Calu3 (cell line): ENCODE results near the gene ACYP1. TPM values are rescaled to one million over a fixed set of nuclear protein-coding genes. Genes with fewer than 3 reads are reported as not detected.
A peak's percentile ranks its signal among the peaks of the same experiment; 100 is the strongest.

Experiments
- BruUV-seq: library from RNA; stranded (reverse); fragments of 400-500 nt; replicated peaks from 2 replicates; lab custom pipeline; 2021; lab: Mats Ljungman, UMichigan
- CTCF ChIA-PET: fragments of 300-600 bp; sonication (Branson Sonifier 250); formaldehyde crosslinking; loops from one replicate; lab custom pipeline; 2022; ENCODE audit warnings: antibody characterized with exemption; lab: Charles Lee
- DNase-seq: peaks from one replicate; pipeline ENCODE4 v3.0.0; 2022
- H3K27ac Mint-ChIP-seq: one replicate; pipeline ENCODE4 v1.8.0; 2022; ENCODE audit warnings: mixed read lengths; ENCODE audit not compliant: unreplicated experiment
- H3K27me3 Mint-ChIP-seq: one replicate; pipeline ENCODE4 v1.8.0; 2022; ENCODE audit warnings: mixed read lengths; ENCODE audit not compliant: unreplicated experiment
- H3K36me3 Mint-ChIP-seq: one replicate; pipeline ENCODE4 v1.8.0; 2022; ENCODE audit warnings: mild to moderate bottlenecking, moderate library complexity, mixed read lengths; ENCODE audit not compliant: insufficient read depth, unreplicated experiment
- H3K4me1 Mint-ChIP-seq: one replicate; pipeline ENCODE4 v1.8.0; 2022; ENCODE audit warnings: mild to moderate bottlenecking, low read depth, mixed read lengths; ENCODE audit not compliant: unreplicated experiment
- H3K4me3 Mint-ChIP-seq: one replicate; pipeline ENCODE4 v1.8.0; 2022; ENCODE audit warnings: mild to moderate bottlenecking, low read depth, moderate library complexity, mixed read lengths; ENCODE audit not compliant: unreplicated experiment
- H3K9me3 Mint-ChIP-seq: one replicate; pipeline ENCODE4 v1.8.0; 2022; ENCODE audit warnings: low read depth, mixed read lengths; ENCODE audit not compliant: unreplicated experiment
- CTCF ChIP-seq: fragments of 200-600 bp; IDR thresholded peaks from one replicate; pipeline ENCODE4 v1.8.0; 2022; ENCODE audit warnings: antibody characterized with exemption; ENCODE audit not compliant: unreplicated experiment
- intact Hi-C: fragments of 100-400 bp; cut with micrococcal nuclease; formaldehyde crosslinking; loops from one replicate; pipeline ENCODE4 v1.10.0; 2022; ENCODE audit not compliant: unreplicated experiment
- total RNA-seq: library from RNA; stranded (reverse); gene quantifications from 2 replicates; pipeline ENCODE4 v1.2.3, GENCODE V29; 2022

ACYP1 gene
- total RNA-seq, 1 experiment from 2014 or later: 33.2 TPM

GRCh38 chr14:75003250-75004027 lies 60.4 kb downstream of the ACYP1 start:
- no peak for DNase-seq
- intact Hi-C loops: loop anchor here (5.0 kb wide), 1 partner anchor 61 kb away; no protein-coding TSS in a partner anchor
- H3K27me3 Mint-ChIP-seq: no peaks in the 10 kb centered on the region
- peak overlapping the region; percentile 85 for H3K4me3 Mint-ChIP-seq
- TF ChIP-seq CTCF: no peak
- H3K36me3 Mint-ChIP-seq: peaks cover 43% of the 10 kb centered on the region
- BruUV-seq: no TSS peak
- CTCF ChIA-PET: interaction anchor here (0.5 to 2.0 kb wide), 5 partner anchors 15 to 656 kb away, joined by 3 to 12 read pairs (median 4); partner anchors contain the start of gene RPS6KL1
- peak overlapping the region; percentile 77 for H3K27ac Mint-ChIP-seq
- no peaks in the 10 kb centered on the region for H3K9me3 Mint-ChIP-seq
- peaks cover 28% of the 10 kb centered on the region for H3K4me1 Mint-ChIP-seq

Other genes starting within 250 kb of the ACYP1 start
- not detected in 2 replicates for gene PROX2, start 187.9 kb downstream of the ACYP1 start, total RNA-seq
- gene DLST, start 182.1 kb downstream of the ACYP1 start, total RNA-seq: 84.2 and 89.1 TPM in 2 replicates
- 16.4 and 18.5 TPM in 2 replicates for gene RPS6KL1, start 140.8 kb downstream of the ACYP1 start, total RNA-seq
- 1.2 and 2.1 TPM in 2 replicates for gene PGF, start 108.4 kb downstream of the ACYP1 start, total RNA-seq
- 41.2 and 42.9 TPM in 2 replicates for gene EIF2B2, start 61.1 kb downstream of the ACYP1 start, total RNA-seq
- gene MLH3, start 12.6 kb downstream of the ACYP1 start, total RNA-seq: 24.7 and 25.0 TPM in 2 replicates
- 5.1 and 5.3 TPM in 2 replicates for gene ZC2HC1C, start 5.6 kb upstream of the ACYP1 start, total RNA-seq
- gene NEK9, start 63.0 kb upstream of the ACYP1 start, total RNA-seq: 63.4 and 65.4 TPM in 2 replicates
- gene TMED10, start 112.6 kb upstream of the ACYP1 start, total RNA-seq: 391 and 434 TPM in 2 replicates
- gene FOS, start 214.8 kb upstream of the ACYP1 start, total RNA-seq: 149 and 183 TPM in 2 replicates